ENCODE measurements around the gene SF3B6. TPM values are rescaled to one million over a fixed set of nuclear protein-coding genes. Genes with fewer than 3 reads are reported as not detected.

The SF3B6 gene
- polyA plus RNA-seq, 3 donors: 67.6 to 172 (median 146) TPM

- Histone ChIP-seq H3K9ac (ENCODE audit: insufficient read depth, low read length, poor library complexity, severe bottlenecking) (peak within 1 kb of the TSS; percentile 76), H3K4me1 (ENCODE audit: control insufficient read depth in 1 of 2, insufficient read depth in 2 of 2, low read length in 2 of 2) (peaks cover 44 to 56% of the 10 kb centered on the region in 2 donors), H2AFZ (ENCODE audit: insufficient read depth, low read depth, low read length, poor library complexity, severe bottlenecking) (peak within 1 kb of the TSS; percentile 92), H3K4me3 (replicated peaks in 1 of 3; ENCODE audit: low read depth in 2 of 3, low read length in 3 of 3) (peak within 1 kb of the TSS; percentile 42 to 92 (median 74)), H3K79me2 (ENCODE audit: insufficient read depth, low read length) (peaks cover 26% of the 10 kb centered on the region), H3K27me3 (ENCODE audit: control insufficient read depth in 2 of 2, insufficient read depth in 2 of 2, low read length in 2 of 2) (no peaks in the 10 kb centered on the region), H3K36me3 (replicated peaks in 1 of 2; ENCODE audit: control insufficient read depth in 1 of 2, insufficient read depth in 2 of 2, low read length in 2 of 2) (peaks cover 6 to 26% of the 10 kb centered on the region in 2 donors), H3K27ac (ENCODE audit: low read depth in 1 of 2, low read length in 2 of 2) (peak within 1 kb of the TSS; percentile 86 to 92), H3K9me3 (replicated peaks in 1 of 2; ENCODE audit: control insufficient read depth in 1 of 2, insufficient read depth in 1 of 2, low read length in 2 of 2) (no peaks in the 10 kb centered on the region), H4K20me1 (ENCODE audit: insufficient read depth, low read length) (no peaks in the 10 kb centered on the region), H3K4me2 (replicated peaks; ENCODE audit: extremely low read depth, low read length, poor library complexity, severe bottlenecking) (peak within 1 kb of the TSS; percentile 87)
- peak; percentile 78 to 87 (median 85) for DNase-seq
- WGBS (ENCODE audit: insufficient coverage): under 1% methylated on average over 38 of the region's 44 CpGs
- H3K27ac Mint-ChIP-seq: peak within 1 kb of the TSS; percentile 87 to 95 (median 93)
- peaks cover 53% of the 10 kb centered on the region for H3K4me1 Mint-ChIP-seq
- peaks cover 0 to 3% (median 0%) of the 10 kb centered on the region in 7 donors for H3K9me3 Mint-ChIP-seq
- peaks cover 18 to 46% of the 10 kb centered on the region in 2 donors for H3K36me3 Mint-ChIP-seq
- intact Hi-C loops (cut with micrococcal nuclease): loop anchor here (2.0 to 5.0 kb wide), 5 partner anchors 37 to 257 kb away; partner anchors contain the start of genes WDCP (in 2 of the 2), ATAD2B (in 1 of the 2) and FKBP1B (in 1 of the 2)
- H3K4me3 Mint-ChIP-seq: peak within 1 kb of the TSS; percentile 94
- peaks cover 0 to 1% (median 0%) of the 10 kb centered on the region in 3 donors for H3K27me3 Mint-ChIP-seq (ENCODE audit: low read depth in 3 of 3)
- peak; percentile 98 for TF ChIP-seq CTCF (IDR thresholded peaks at IDR 0.05)
These were observed 8.5 kb upstream of the SF3B6 start, which contains the start of gene TP53I3 for GRCh38 chr2:24084386-24085199. Gene TP53I3, minus strand, starts transcription at chr2:24084834. Its CDS starts 508 bp downstream, at chr2:24084326.

DNA sequence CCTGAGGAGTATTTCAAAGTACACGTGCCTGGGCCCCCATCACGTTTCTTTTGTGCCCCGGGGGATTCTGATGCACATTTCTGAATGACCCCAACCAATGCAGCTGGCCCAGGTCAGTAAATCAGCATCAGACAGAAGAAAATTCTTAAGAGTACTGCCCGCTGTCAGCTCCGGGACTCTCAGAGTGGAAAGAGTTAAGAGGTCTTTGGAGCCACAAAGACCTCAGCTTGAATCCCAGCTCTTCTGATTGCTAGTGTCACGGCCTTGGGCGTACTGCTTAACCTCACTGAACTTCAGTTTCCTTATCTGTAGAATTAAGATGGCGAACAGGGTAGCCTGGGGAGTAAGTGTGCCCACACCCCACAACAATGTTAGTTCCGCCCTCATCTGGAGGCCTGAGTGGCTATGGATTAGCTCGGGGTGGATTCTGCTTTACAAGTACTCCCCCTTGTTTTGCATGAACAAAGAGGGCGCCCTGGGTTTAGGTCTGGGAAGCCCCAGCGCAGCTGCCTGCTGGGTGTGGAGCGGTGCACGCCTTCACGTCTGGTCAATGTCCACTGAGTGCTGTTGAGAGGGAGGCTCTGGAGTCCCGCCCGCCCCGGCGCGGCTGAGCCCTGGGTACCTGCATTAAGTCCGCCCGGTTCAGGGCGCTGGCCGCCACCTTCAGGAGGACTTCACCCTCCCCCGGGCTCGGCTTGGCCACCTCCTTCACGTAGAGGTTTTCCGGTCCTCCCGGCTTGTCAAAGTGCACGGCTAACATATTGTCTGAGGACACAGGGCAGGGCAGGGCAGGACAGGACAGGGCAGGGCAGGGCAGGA, 7.7 kb upstream of the SF3B6 start:
- DNase-seq: peak; percentile 68 to 77 (median 70)
- Mint-ChIP-seq H3K27me3 (ENCODE audit: low read depth in 3 of 3) (peaks cover 0 to 1% (median 0%) of the 10 kb centered on the region in 3 donors), H3K36me3 (peaks cover 18 to 42% of the 10 kb centered on the region in 2 donors), H3K9me3 (peaks cover 0 to 3% (median 0%) of the 10 kb centered on the region in 7 donors), H3K4me3 (peak overlapping the region; percentile 94), H3K4me1 (peaks cover 49% of the 10 kb centered on the region), H3K27ac (peak overlapping the region; percentile 87 to 95 (median 93))
- Histone ChIP-seq H3K9ac (ENCODE audit: insufficient read depth, low read length, poor library complexity, severe bottlenecking) (peak overlapping the region; percentile 76), H3K79me2 (ENCODE audit: insufficient read depth, low read length) (peaks cover 34% of the 10 kb centered on the region), H3K36me3 (replicated peaks in 1 of 2; ENCODE audit: control insufficient read depth in 1 of 2, insufficient read depth in 2 of 2, low read length in 2 of 2) (peaks cover 6 to 32% of the 10 kb centered on the region in 2 donors), H3K4me3 (replicated peaks in 1 of 3; ENCODE audit: low read depth in 2 of 3, low read length in 3 of 3) (peak overlapping the region; percentile 42 to 92 (median 74)), H3K9me3 (replicated peaks in 1 of 2; ENCODE audit: control insufficient read depth in 1 of 2, insufficient read depth in 1 of 2, low read length in 2 of 2) (no peaks in the 10 kb centered on the region), H3K4me1 (ENCODE audit: control insufficient read depth in 1 of 2, insufficient read depth in 2 of 2, low read length in 2 of 2) (peaks cover 44 to 52% of the 10 kb centered on the region in 2 donors), H2AFZ (ENCODE audit: insufficient read depth, low read depth, low read length, poor library complexity, severe bottlenecking) (peak overlapping the region; percentile 92), H4K20me1 (ENCODE audit: insufficient read depth, low read length) (no peaks in the 10 kb centered on the region), H3K4me2 (replicated peaks; ENCODE audit: extremely low read depth, low read length, poor library complexity, severe bottlenecking) (peak overlapping the region; percentile 87), H3K27me3 (ENCODE audit: control insufficient read depth in 2 of 2, insufficient read depth in 2 of 2, low read length in 2 of 2) (no peaks in the 10 kb centered on the region), H3K27ac (ENCODE audit: low read depth in 1 of 2, low read length in 2 of 2) (peak overlapping the region; percentile 86 to 92)
- intact Hi-C loops (cut with micrococcal nuclease): loop anchor here (2.0 to 5.0 kb wide), 5 partner anchors 36 to 256 kb away; partner anchors contain the start of genes WDCP (in 2 of the 2), ATAD2B (in 1 of the 2) and FKBP1B (in 1 of the 2)
- whole genome bisulfite sequencing (ENCODE audit: insufficient coverage): 11% methylated on average over 26 of the region's 30 CpGs
- no peak for TF ChIP-seq CTCF (IDR thresholded peaks at IDR 0.05)
